Neutrophil (primary cell): ENCODE results near the gene HDAC8.
"Not testable (repeated sequence)": the region's sequence is repeated elsewhere in the genome, so short reads cannot be mapped to it uniquely, and the experiment has no call there.

Experiments used
- H3K27ac ChIP-seq: fragments of 200-600 bp; sonication (generic); 2 replicates; pipeline ENCODE4 v1.5.1; 2016; ENCODE audit warnings: mild to moderate bottlenecking, moderate library complexity
- H3K27me3 ChIP-seq: fragments of 200-600 bp; sonication (generic); 2 replicates; pipeline ENCODE4 v1.6.0; 2016; ENCODE audit warnings: mild to moderate bottlenecking
- H3K36me3 ChIP-seq: fragments of 200-600 bp; sonication (generic); 2 replicates; pipeline ENCODE4 v1.5.1; 2017
- H3K4me1 ChIP-seq, 2 experiments: fragments of 200-600 bp in 1 of 2; sonication (generic) in 1 of 2; 1 replicate in 1 of 2; 2 replicates in 1 of 2; pipeline versions ENCODE4 v1.5.1 to v1.6.1; 2013 to 2016; ENCODE audit warnings: low read depth in 1 of 2, low read length in 1 of 2, mild to moderate bottlenecking in 1 of 2, moderate library complexity in 1 of 2; ENCODE audit not compliant: control insufficient read depth in 1 of 2, insufficient read depth in 1 of 2
- H3K4me3 ChIP-seq, 2 experiments: fragments of 200-600 bp in 1 of 2; sonication (generic) in 1 of 2; 1 replicate in 1 of 2; 2 replicates in 1 of 2; pipeline ENCODE4 v1.5.1; 2013 to 2016; ENCODE audit warnings: low read depth in 1 of 2, low read length in 1 of 2, mild to moderate bottlenecking in 1 of 2, moderate library complexity in 1 of 2
- H3K9me3 ChIP-seq: fragments of 200-600 bp; sonication (generic); 2 replicates; pipeline ENCODE4 v1.5.1; 2016
- TF ChIP-seq, protein P1 (sequence below): fragments of 200-600 bp; sonication (generic); IDR thresholded peaks from 2 replicates; pipeline ENCODE4 v1.5.1; 2016; ENCODE audit warnings: antibody characterized with exemption

HDAC8 gene

GRCh38 chrX:72467135-72467534, 105.5 kb downstream of the HDAC8 start:
- H3K4me1 ChIP-seq = no peaks in the 10 kb centered on the region
- TF ChIP-seq, protein P1, sequence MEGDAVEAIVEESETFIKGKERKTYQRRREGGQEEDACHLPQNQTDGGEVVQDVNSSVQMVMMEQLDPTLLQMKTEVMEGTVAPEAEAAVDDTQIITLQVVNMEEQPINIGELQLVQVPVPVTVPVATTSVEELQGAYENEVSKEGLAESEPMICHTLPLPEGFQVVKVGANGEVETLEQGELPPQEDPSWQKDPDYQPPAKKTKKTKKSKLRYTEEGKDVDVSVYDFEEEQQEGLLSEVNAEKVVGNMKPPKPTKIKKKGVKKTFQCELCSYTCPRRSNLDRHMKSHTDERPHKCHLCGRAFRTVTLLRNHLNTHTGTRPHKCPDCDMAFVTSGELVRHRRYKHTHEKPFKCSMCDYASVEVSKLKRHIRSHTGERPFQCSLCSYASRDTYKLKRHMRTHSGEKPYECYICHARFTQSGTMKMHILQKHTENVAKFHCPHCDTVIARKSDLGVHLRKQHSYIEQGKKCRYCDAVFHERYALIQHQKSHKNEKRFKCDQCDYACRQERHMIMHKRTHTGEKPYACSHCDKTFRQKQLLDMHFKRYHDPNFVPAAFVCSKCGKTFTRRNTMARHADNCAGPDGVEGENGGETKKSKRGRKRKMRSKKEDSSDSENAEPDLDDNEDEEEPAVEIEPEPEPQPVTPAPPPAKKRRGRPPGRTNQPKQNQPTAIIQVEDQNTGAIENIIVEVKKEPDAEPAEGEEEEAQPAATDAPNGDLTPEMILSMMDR = no peak

GRCh38 chrX:72466493-72466892, 106.2 kb downstream of the HDAC8 start:
- H3K36me3 ChIP-seq = no peaks in the 10 kb centered on the region

More at GRCh38 chrX:72467135-72467534, 105.5 kb downstream of the HDAC8 start:
- Histone ChIP-seq H3K4me3 (no peak overlapping the region), H3K36me3 (no peaks in the 10 kb centered on the region), H3K27ac (no peak overlapping the region), H3K27me3 (no peaks in the 10 kb centered on the region), H3K9me3 (no peaks in the 10 kb centered on the region)

DNA sequence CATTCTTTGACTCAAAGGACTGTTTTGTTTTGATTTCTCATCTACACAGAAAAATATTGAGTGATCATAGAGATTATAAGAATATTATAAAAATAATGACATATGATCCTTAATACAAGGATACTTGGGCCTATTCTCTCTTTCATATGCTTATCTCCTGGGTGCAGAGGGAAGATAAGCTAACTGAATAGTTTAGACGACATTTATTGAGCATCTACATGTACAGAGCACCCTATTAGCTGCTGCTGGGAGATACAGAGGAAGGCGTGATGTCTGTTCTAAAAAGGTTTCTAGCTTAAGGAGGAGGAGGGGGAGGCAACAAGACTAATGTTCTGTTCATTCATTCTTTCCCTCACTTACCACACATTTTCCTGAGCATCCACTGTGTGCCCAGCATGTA, 106.8 kb downstream of the HDAC8 start:
- no peak overlapping the region for H3K4me3 ChIP-seq
- TF ChIP-seq, protein P1 = no peak
- H3K4me1 ChIP-seq = no peaks in the 10 kb centered on the region
- H3K27me3 ChIP-seq = no peaks in the 10 kb centered on the region
- no peak overlapping the region for H3K27ac ChIP-seq
- H3K9me3 ChIP-seq = no peaks in the 10 kb centered on the region
- H3K36me3 ChIP-seq = no peaks in the 10 kb centered on the region

More at GRCh38 chrX:72466493-72466892, 106.2 kb downstream of the HDAC8 start:
- no peaks in the 10 kb centered on the region for H3K9me3 ChIP-seq
- no peak overlapping the region for H3K27ac ChIP-seq
- H3K27me3 ChIP-seq = no peaks in the 10 kb centered on the region
- H3K4me1 ChIP-seq = no peaks in the 10 kb centered on the region
- H3K4me3 ChIP-seq = no peak overlapping the region
- TF ChIP-seq, protein P1 = no peak

- TF ChIP-seq, protein P1 = no peak
- no peak overlapping the region for H3K4me3 ChIP-seq
- H3K27me3 ChIP-seq = no peaks in the 10 kb centered on the region
- no peak overlapping the region for H3K27ac ChIP-seq
- no peaks in the 10 kb centered on the region for H3K4me1 ChIP-seq
- no peaks in the 10 kb centered on the region for H3K36me3 ChIP-seq
- H3K9me3 ChIP-seq = no peaks in the 10 kb centered on the region
These were observed 110.9 kb downstream of the HDAC8 start for GRCh38 chrX:72461766-72462165.

DNA sequence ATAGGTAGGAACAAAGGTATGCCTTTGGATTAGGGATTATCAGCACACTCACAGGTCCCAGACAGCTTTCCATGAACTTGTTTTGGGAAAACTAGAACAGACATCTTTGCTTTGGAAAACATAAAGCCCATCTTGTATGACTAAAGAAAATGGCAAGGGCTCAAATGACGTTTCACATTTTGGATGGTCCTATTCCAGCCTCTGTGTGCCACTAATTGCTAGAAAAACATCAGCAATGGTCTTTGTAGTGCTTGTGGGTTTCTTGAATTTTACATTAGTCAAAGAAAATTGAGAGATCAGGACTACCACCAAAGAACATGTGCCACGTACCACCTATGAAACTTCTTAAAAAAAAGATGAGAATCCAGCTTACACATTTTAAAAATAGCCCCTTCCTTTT, 111.4 kb downstream of the HDAC8 start:
- TF ChIP-seq, protein P1 = no peak
- no peak overlapping the region for H3K4me3 ChIP-seq
- H3K9me3 ChIP-seq = no peaks in the 10 kb centered on the region
- no peak overlapping the region for H3K27ac ChIP-seq
- H3K4me1 ChIP-seq = no peaks in the 10 kb centered on the region
- H3K36me3 ChIP-seq = no peaks in the 10 kb centered on the region
- no peaks in the 10 kb centered on the region for H3K27me3 ChIP-seq

GRCh38 chrX:72460715-72461114, 111.9 kb downstream of the HDAC8 start:
- no peak overlapping the region for H3K4me3 ChIP-seq
- no peaks in the 10 kb centered on the region for H3K9me3 ChIP-seq
- no peaks in the 10 kb centered on the region for H3K27me3 ChIP-seq
- TF ChIP-seq, protein P1 = no peak
- no peaks in the 10 kb centered on the region for H3K36me3 ChIP-seq
- no peaks in the 10 kb centered on the region for H3K4me1 ChIP-seq
- no peak overlapping the region for H3K27ac ChIP-seq

- not testable (repeated sequence) for H3K36me3 ChIP-seq, H3K9me3 ChIP-seq, H3K27ac ChIP-seq, H3K27me3 ChIP-seq, H3K4me3 ChIP-seq, H3K4me1 ChIP-seq
These were observed 123.6 kb downstream of the HDAC8 start for GRCh38 chrX:72449034-72449433.

DNA sequence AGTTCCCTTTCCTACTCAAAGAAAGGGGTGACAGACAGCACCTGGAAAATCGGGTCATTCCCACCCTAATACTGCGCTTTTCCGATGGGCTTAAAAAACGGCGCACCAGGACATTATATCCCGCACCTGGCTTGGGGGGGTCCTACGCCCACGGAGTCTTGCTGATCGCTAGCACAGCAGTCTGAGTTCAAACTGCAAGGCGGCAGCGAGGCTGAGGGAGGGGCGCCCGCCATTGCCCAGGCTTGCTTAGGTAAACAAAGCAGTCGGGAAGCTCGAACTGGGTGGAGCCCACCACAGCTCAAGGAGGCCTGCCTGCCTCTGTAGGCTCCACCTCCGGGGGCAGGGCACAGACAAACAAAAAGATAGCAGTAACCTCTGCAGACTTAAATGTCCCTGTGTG, 131.9 kb downstream of the HDAC8 start:
- not testable (repeated sequence) for H3K4me3 ChIP-seq, H3K9me3 ChIP-seq

More for the DNA sequence above, 131.9 kb downstream of the HDAC8 start:
- not testable (repeated sequence) for H3K36me3 ChIP-seq, H3K27me3 ChIP-seq, H3K27ac ChIP-seq, H3K4me1 ChIP-seq
